KOPT-K1 (cell line): ENCODE results near the gene BEST2.
"Not testable (repeated sequence)": the region's sequence is repeated elsewhere in the genome, so short reads cannot be mapped to it uniquely, and the experiment has no call there.

Source experiments
- H3K27ac ChIP-seq: fragments of 200-600 bp; sonication (generic); 2 replicates; pipeline ENCODE4 v1.5.1; 2016; ENCODE audit warnings: antibody characterized with exemption, mild to moderate bottlenecking, low read depth, low read length; ENCODE audit not compliant: poor library complexity, severe bottlenecking
- H3K36me3 ChIP-seq: fragments of 200-600 bp; sonication (generic); 2 replicates; pipeline ENCODE4 v1.5.1; 2017; ENCODE audit warnings: antibody characterized with exemption, mild to moderate bottlenecking, low read length, moderate library complexity; ENCODE audit not compliant: insufficient read depth
- H3K9me3 ChIP-seq: fragments of 200-600 bp; sonication (generic); 2 replicates; pipeline ENCODE4 v1.5.1; 2017; ENCODE audit warnings: antibody characterized with exemption, low read length, mild to moderate bottlenecking; ENCODE audit not compliant: insufficient read depth, poor library complexity, severe bottlenecking

Gene BEST2

DNA sequence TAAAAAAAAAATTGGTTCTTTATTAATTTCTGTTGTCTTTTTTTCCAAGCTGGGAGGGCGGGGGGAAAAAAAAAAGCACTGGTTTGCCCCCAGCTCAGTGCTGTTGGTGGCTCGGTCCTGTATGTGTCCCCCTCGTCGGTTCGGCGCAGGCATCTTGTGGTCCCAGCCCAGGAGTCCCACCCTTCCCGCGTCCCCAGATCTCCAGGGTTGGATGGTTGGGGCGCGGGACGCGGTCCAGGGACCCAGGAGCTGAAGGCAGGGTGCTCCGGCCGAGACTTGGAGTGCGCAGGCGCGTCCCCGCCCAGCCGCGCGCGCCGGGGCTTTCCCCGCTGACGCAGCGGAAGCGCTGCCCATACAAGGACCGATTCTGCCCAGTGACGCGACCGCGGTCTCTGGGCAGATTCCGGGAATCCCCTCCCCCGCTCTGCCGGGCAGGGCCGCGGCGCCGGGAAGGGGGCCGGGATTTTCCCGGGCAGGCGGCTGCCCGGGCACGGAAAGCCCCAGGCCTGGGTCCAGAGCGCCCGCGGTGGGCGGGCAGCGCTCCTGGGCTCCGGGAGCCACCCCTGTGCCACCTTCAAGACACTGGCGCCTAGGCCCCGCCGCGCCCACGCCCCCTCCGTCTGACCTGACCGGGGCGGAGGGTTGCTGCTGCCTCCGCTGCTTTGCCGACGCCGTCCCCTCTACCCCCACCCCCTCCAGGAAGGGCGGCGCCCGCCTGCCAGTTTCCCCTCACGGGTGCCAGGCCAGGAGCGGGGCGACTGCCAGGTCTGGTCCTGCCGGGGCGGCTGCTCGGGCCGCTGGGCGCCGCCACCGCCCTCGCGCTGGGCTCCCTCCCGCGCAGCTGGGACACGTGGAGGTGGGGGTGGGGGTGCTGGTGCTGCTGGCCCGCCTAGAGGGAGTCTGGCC, 42.0 kb downstream of the BEST2 start:
- no peaks in the 10 kb centered on the region for H3K9me3 ChIP-seq
- H3K36me3 ChIP-seq: peaks cover 4% of the 10 kb centered on the region; the same call in 1 of the 2 replicates
- H3K27ac ChIP-seq: peak overlapping the region; percentile 94

DNA sequence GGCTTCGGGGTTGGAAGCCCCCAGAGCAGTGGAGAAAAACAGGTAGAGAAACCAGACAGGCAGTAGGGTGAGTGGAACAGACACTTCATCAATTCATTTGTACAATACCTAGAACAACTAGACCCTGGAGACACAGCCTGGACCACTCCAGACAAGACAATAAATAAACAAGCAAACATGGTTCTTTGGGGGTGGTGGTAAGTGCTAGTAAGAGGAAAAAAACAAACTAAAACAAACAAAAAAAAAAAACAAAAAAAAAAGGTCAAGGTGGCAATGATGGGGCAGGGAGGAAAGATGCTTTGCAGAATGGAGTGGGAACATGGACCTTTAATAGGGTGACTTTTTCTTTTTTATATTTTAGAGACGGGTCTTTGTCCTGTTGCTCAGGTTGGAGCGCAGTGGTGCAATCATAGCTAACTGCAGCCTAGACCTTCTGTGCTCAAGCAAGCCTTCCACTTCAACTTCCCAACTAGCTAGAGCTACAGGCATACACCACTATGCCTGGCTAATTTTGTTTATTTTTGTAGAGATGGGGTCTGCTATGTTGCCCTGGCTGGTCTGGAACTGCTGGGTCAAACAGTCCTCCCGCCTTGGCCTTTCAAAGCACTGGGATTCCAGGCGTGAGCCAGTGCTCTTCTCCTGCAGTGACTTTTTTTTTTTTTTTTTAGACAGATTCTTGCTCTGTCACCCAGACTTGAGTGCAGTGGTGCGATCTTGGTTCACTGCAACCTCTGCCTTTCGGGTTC, 42.8 kb downstream of the BEST2 start:
- Histone ChIP-seq H3K36me3 (peaks cover 7% of the 10 kb centered on the region), H3K9me3 (no peaks in the 10 kb centered on the region), H3K27ac (peak overlapping the region; percentile 94)

GRCh38 chr19:12794971-12795381, 43.4 kb downstream of the BEST2 start:
- no peak overlapping the region for H3K27ac ChIP-seq

DNA sequence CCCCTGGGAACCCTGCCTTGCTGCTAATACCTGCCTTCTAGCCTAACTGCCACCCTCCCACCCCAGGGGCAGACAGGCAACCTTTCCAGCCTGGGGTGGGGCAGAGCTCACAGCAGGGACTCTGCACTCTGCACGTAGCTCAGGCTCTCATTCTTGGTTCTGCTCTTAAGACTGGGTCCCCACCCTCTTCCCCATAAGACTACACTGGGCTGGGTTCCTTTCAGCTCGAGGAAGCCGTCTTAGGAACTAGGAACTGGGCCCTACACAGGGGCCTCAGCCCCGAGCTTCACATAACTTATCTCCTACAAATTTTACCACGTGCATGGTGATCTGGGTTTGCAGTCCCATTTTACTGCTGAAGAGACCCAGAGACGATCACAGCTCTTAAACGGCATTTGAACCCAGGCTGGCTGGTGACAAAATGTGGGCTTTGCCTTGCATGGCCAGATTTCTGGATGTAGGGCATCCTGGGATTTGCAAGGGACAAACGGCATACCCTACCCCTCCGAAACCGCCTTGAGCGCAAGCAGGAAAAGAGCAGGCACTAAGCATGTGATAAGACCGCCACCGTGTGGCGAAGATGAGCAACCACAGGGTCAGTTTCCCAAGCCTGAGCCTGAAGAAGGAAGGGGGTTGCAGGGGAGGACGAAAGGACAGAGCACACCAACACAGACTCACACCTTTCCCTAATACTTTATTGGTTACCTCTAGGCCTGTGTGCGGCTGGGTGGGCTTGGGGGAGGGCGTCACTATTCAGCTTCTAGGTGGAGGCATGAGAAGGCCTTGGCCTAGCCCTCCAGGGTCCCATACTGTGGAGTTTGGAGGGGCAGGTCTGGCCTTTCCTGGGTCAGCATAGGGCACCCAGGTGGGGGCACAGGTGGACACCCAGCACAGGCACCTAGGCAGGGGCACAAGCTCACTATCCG, 44.8 kb downstream of the BEST2 start:
- Histone ChIP-seq H3K27ac (peak overlapping the region; percentile 37), H3K36me3 (peaks cover 16% of the 10 kb centered on the region), H3K9me3 (no peaks in the 10 kb centered on the region)

More at GRCh38 chr19:12794971-12795381, 43.4 kb downstream of the BEST2 start:
- Histone ChIP-seq H3K36me3 (peaks cover 13% of the 10 kb centered on the region), H3K9me3 (no peaks in the 10 kb centered on the region)

GRCh38 chr19:12797141-12797587, 45.6 kb downstream of the BEST2 start:
- Histone ChIP-seq H3K27ac (no peak overlapping the region), H3K9me3 (no peaks in the 10 kb centered on the region), H3K36me3 (peaks cover 16% of the 10 kb centered on the region)

GRCh38 chr19:12797607-12798006, 46.0 kb downstream of the BEST2 start:
- H3K27ac ChIP-seq, H3K9me3 ChIP-seq: not testable (repeated sequence)
- peaks cover 16% of the 10 kb centered on the region for H3K36me3 ChIP-seq

- no peak overlapping the region for H3K27ac ChIP-seq
These were observed 48.3 kb downstream of the BEST2 start for GRCh38 chr19:12799742-12800465.

DNA sequence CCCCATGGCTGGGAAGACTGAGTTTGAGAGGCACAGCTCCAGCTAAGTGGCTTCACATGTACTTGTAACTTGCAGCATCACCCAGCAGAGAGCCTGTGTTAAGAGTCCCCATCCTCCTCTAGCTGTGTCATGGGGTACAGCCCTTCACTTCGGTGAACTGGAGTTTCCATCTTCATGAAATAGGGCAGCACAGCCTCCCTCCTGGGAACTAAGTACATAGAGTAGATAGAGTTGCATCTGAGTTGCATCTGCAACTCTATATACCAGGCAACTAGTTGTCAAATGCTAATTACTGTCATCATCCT, 48.8 kb downstream of the BEST2 start:
- H3K27ac ChIP-seq: no peak overlapping the region
- H3K9me3 ChIP-seq: no peaks in the 10 kb centered on the region
- peaks cover 16% of the 10 kb centered on the region for H3K36me3 ChIP-seq

More at GRCh38 chr19:12799742-12800465, 48.3 kb downstream of the BEST2 start:
- Histone ChIP-seq H3K36me3 (peaks cover 16% of the 10 kb centered on the region), H3K9me3 (no peaks in the 10 kb centered on the region)

GRCh38 chr19:12800923-12801465, 49.4 kb downstream of the BEST2 start:
- H3K9me3 ChIP-seq: no peaks in the 10 kb centered on the region
- peak overlapping the region; percentile 67 for H3K27ac ChIP-seq
- peaks cover 16% of the 10 kb centered on the region for H3K36me3 ChIP-seq

DNA sequence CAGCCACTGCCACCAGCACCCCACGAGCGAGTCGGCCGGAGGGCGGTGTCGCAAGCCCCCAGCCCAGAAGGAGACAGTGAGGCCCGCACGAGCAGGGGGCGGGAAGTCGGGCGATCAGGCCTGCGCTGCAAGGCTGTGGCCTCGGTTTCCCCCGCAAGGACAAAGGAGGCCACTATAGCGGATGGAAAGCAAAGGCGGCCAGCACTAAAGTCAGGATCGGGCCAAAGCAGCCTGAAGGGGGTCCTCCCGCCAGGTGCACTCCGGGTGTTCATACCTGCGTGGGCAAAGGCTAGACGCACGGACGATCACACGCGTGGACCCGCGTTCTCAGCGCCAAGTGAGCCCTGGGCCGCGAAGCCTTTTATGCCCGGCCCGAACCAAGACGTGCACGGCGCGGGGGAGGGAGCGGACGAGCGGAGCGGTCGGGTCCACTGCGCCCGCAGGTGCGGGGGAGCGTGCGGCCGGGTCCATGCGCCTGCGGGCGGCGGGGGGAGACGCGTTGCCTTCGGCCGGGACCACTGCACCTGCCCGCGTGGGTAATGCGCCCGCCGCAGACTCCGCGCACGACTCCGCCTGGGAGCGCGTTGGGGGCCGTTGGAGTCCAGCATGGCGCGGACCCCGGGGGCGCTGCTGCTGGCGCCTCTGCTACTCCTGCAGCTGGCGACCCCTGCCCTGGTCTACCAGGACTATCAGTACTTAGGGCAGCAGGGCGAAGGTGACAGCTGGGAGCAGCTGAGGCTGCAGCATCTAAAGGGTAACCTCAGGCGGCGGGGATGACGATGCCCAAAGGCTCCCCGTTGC, 50.1 kb downstream of the BEST2 start, which contains the start of the genes PRDX2 and THSD8:
Gene PRDX2 (minus strand): TSS at position 335 of the 801 bp plus-strand sequence. CDS start 539 bp downstream, outside the sequence.
Gene THSD8 (plus strand): TSS at position 604 of the 801 bp plus-strand sequence. CDS start 3 bp downstream, at position 607.
- peak within 1 kb of the TSS; percentile 67 for H3K27ac ChIP-seq

DNA sequence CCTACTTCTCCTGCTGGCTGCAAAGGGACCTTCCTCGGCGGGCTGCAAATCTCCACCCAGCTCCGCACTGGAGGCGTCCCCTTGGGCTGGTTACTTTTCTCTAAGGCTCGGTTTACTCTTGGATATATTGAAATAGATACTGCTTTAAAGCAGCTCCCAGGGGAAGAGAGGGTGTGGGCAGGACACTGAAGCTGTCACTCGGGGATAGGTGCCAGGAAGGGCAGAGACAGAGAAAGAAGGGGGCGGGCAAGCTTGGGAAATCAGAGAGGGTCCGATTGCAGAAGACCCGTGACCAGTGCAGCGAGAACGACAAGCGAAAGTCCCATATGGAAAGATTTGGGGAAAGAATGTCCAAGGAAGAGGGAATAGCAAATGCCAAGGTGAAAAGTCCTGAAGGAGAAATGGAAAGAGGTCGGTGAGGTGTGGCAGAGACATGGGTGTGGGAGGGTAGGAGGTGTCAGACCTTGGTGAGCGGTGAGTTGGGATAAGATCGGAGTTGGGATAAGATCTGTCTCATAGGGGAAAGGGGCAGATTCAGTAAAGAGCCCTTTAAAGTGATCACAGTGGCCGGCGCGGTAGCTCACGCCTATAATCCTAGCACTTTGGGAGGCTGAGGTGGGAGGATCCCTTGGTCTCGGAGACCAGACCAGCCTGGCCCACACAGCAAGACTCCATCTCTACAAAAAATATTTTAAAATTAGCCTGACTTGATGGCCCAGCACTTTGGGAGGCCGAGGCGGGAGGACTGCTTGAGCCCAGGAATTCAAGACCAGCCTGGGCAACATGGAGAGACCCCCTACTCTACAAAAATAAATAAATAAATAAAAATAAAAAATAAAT, 50.9 kb downstream of the BEST2 start:
- Histone ChIP-seq H3K27ac (peak overlapping the region; percentile 67), H3K36me3 (peaks cover 12% of the 10 kb centered on the region), H3K9me3 (no peaks in the 10 kb centered on the region)

More for the DNA sequence above, 50.1 kb downstream of the BEST2 start, which contains the start of the genes PRDX2 and THSD8:
- no peaks in the 10 kb centered on the region for H3K9me3 ChIP-seq
- peaks cover 16% of the 10 kb centered on the region for H3K36me3 ChIP-seq

DNA sequence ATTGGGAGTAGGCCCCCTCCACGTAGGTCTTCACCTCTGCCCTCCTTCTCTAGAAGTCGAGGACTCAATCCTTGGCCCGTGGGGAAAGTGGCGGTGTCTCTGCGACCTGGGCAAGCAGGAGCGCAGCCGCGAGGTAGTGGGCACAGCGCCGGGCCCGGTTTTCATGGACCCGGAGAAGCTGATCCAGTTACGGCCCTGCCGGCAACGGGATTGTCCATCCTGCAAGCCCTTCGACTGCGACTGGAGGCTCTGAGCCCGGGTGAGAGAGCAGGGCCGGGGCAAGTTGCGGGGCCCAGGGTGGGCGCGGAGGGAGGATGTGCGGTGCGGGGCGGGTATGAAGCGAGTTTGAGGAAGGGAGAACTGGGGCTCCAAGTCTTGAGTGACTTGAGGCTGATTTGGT, 52.5 kb downstream of the BEST2 start:
- H3K27ac ChIP-seq: no peak overlapping the region
- H3K9me3 ChIP-seq: no peaks in the 10 kb centered on the region
- peaks cover 25% of the 10 kb centered on the region for H3K36me3 ChIP-seq
